GM12892 (cell line): Measurements from ENCODE around the gene STEAP3.

Experiments
- POLR2A ChIP-seq: IDR thresholded peaks from 2 replicates; pipeline ENCODE4 v1.6.1; 2011; ENCODE audit warnings: low read depth, low read length, control low read depth
- POLR2AphosphoS5 ChIP-seq: IDR thresholded peaks from 2 replicates; pipeline ENCODE4 v1.6.1; 2011; ENCODE audit warnings: low read depth, low read length, control low read depth

- TF ChIP-seq POLR2A (no peak), POLR2AphosphoS5 (no peak)
Observed at GRCh38 chr2:119289642-119290041, 66.0 kb downstream of the STEAP3 start.
